ENCODE data around the gene LONP1.

LONP1 gene

DNA sequence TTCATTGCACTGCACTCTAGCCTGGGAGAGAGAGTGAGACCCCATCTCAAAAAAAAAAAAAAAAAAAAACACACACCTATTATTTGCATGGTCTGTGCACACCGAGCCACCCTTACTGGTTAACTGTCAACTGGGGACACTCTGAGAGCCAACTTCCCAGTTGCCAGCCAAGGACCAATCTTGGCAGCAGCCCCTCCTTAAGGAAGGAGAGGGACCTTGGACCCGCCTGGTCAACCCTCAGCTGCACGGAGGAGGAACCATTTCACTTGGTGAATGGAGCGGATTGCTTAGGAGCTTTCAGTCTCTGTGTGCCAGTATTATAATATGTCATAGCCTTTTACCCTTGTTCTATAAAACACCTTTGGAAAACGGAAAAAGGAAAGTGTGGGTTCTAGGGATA, 64.5 kb downstream of the LONP1 start:
- H3K4me3 ChIP-seq (ENCODE audit: low read depth, low read length): no peak overlapping the region
- no peak for DNase-seq (ENCODE audit: low read depth)
- TF ChIP-seq, protein P1, sequence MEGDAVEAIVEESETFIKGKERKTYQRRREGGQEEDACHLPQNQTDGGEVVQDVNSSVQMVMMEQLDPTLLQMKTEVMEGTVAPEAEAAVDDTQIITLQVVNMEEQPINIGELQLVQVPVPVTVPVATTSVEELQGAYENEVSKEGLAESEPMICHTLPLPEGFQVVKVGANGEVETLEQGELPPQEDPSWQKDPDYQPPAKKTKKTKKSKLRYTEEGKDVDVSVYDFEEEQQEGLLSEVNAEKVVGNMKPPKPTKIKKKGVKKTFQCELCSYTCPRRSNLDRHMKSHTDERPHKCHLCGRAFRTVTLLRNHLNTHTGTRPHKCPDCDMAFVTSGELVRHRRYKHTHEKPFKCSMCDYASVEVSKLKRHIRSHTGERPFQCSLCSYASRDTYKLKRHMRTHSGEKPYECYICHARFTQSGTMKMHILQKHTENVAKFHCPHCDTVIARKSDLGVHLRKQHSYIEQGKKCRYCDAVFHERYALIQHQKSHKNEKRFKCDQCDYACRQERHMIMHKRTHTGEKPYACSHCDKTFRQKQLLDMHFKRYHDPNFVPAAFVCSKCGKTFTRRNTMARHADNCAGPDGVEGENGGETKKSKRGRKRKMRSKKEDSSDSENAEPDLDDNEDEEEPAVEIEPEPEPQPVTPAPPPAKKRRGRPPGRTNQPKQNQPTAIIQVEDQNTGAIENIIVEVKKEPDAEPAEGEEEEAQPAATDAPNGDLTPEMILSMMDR (IDR thresholded peaks at IDR 0.05; ENCODE audit: low read depth, low read length, missing control alignments): no peak

DNA sequence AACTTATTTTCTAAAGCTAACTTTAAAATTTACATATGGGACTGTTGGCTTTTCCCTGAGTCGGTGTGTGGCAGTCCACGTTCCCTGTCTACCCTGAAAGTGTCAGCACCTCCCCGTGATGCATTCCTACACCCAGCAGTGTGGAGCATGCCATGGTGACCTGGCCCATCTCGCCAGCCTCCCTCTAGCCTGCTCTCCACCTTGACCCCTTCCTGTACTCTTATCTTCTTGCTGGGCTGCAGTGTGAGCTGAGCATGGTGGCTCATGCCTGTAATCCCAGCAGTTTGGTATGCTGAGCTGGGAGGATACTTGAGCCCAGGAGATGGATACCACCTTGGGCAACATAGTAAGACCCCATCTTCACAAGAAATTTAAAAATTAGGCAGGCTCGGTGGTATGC, 65.0 kb downstream of the LONP1 start:
- DNase-seq (ENCODE audit: low read depth): no peak
- no peak overlapping the region for H3K4me3 ChIP-seq (ENCODE audit: low read depth, low read length)
- TF ChIP-seq, protein P1 (IDR thresholded peaks at IDR 0.05; ENCODE audit: low read depth, low read length, missing control alignments): no peak

DNA sequence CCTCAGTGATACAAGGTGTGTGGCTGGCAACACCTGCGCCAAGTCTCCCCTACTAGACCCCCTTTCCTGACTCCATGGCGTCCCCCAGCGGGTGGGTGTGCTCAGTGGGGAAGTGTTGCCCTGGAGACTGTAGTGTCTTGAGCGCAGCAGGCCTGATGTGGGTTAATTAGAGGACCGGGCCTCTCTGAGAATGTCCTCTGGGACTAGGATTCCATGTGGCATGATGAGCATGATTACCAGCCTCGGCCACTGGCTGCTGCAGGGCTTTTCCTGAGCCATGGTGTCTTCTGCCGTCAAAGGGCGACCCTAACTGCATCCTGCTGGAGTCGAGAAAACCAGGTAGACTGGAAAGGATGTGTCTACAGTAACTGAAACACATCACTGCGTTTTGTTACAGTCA, 67.7 kb downstream of the LONP1 start:
- TF ChIP-seq, protein P1 (IDR thresholded peaks at IDR 0.05; ENCODE audit: low read depth, low read length, missing control alignments): no peak
- no peak for DNase-seq (ENCODE audit: low read depth)
- no peak overlapping the region for H3K4me3 ChIP-seq (ENCODE audit: low read depth, low read length)

DNA sequence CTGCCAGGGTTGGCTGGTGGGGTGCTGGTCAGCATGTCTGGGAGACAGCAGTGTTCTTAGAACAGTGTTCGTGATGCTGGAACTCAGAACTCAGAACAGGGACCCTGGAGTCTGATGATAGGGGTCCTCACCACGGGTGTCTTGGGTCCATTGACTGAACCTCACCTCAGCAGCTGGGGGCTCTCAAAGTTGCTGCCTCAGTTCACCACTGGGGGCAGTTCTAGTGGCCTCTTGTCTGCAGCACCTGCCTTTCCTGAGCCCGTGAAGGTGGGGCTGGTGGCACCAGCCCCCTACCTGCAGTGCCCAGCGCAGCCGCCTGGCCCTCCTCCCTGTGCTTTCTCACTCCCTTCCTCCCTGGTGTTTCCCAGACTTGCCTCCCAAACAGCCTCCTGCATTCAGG, 68.6 kb downstream of the LONP1 start:
- TF ChIP-seq, protein P1 (IDR thresholded peaks at IDR 0.05; ENCODE audit: low read depth, low read length, missing control alignments): peak; percentile 33
- H3K4me3 ChIP-seq (ENCODE audit: low read depth, low read length): no peak overlapping the region
- DNase-seq (ENCODE audit: low read depth): no peak

DNA sequence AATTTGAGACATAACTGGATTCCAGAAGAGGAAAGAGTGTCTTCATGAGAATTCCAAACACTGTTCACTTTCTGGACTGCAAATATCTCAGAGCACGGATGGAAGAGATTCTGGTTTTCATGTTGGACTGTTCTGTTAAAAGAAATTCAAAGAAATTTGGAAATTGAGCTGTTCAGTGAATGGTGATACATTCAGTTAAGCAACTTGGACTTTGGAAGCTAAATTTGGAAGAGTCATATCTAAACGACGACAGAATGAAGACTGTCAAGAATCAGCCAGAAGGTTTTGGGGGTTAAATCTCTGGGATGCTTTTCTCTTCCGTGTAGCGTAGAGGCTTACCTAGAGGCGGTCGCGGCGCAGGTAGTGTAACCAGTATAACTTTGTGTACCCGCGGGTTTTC, 71.5 kb downstream of the LONP1 start:
- no peak for DNase-seq (ENCODE audit: low read depth)
- no peak overlapping the region for H3K4me3 ChIP-seq (ENCODE audit: low read depth, low read length)
- TF ChIP-seq, protein P1 (IDR thresholded peaks at IDR 0.05; ENCODE audit: low read depth, low read length, missing control alignments): no peak

DNA sequence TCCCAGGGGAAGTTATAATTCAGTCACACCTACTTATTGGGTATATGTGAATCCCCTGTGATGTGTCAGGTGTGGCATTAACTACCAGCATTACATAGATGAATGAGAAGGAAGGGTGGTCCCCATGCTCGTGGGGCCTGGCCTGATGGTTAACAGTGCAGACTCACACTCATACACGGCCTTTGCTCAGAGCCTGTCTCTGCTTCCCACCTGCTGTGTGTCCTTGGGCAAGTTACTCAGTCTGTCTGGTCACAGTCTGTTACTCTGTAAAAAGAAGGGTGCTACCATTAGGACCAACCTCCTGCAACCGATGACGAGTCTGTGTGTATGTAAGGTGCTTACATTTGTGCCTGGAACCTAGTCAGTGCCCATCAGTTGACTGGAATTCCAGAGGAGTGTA, 73.2 kb downstream of the LONP1 start:
- H3K4me3 ChIP-seq (ENCODE audit: low read depth, low read length): no peak overlapping the region
- TF ChIP-seq, protein P1 (IDR thresholded peaks at IDR 0.05; ENCODE audit: low read depth, low read length, missing control alignments): no peak
- DNase-seq (ENCODE audit: low read depth): no peak

DNA sequence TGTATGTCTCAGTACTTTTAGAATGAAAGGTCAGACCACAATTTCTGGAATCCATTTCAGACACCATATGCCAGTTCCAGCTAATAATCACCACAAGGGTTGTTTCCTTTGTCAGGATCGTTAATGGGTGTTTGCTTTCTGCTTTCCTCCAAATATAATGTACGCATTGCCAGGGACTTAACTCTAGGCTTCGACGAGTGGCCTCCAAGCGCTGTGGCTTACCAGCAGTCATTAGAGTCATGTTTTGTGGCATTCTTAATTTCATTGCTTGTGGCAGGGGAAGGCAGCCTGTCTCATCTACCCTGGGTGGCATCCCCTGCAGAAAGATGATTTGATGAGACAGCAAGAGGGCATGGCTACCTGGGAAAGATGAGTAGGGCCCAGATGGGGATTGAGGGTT, 74.5 kb downstream of the LONP1 start:
- no peak for DNase-seq (ENCODE audit: low read depth)
- TF ChIP-seq, protein P1 (IDR thresholded peaks at IDR 0.05; ENCODE audit: low read depth, low read length, missing control alignments): no peak
- H3K4me3 ChIP-seq (ENCODE audit: low read depth, low read length): no peak overlapping the region
